GM12864 (cell line): Measurements from ENCODE around the gene ADAD2.

Source experiments
- DNase-seq: peaks from one replicate; pipeline ENCODE4 v3.0.0-alpha.2; 2011; ENCODE audit warnings: low read depth
- H3K4me3 ChIP-seq: 2 replicates; pipeline ENCODE4 v1.5.1; 2011; ENCODE audit warnings: mild to moderate bottlenecking, low read depth, low read length, control low read depth
- TF ChIP-seq, protein P1 (sequence below): IDR thresholded peaks from 2 replicates; pipeline ENCODE4 v1.5.1; 2011; ENCODE audit warnings: low read depth, mild to moderate bottlenecking, moderate library complexity, low read length, control low read depth, inconsistent platforms; ENCODE audit errors: missing control alignments

Gene ADAD2

DNA sequence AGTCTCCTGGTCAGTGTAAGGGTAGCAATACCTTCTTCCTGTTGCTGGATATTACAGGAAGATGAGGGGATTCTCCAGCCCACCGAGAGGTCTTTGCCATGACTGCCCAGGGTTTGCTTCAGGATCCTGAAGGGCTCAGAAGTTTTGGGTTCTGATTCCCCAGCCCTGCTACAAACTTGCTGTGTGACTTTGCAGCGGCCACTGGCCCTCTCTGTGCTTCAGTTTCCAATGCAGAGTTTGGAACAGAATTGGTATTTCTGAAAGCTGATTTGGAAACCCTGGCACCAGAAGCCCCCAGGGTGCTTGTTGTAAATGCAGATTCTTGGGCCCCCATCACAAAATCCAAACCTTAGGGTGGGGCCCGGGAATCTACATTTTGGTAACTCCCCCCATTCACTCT, 34.2 kb downstream of the ADAD2 start:
- DNase-seq, result no peak
- TF ChIP-seq, protein P1, sequence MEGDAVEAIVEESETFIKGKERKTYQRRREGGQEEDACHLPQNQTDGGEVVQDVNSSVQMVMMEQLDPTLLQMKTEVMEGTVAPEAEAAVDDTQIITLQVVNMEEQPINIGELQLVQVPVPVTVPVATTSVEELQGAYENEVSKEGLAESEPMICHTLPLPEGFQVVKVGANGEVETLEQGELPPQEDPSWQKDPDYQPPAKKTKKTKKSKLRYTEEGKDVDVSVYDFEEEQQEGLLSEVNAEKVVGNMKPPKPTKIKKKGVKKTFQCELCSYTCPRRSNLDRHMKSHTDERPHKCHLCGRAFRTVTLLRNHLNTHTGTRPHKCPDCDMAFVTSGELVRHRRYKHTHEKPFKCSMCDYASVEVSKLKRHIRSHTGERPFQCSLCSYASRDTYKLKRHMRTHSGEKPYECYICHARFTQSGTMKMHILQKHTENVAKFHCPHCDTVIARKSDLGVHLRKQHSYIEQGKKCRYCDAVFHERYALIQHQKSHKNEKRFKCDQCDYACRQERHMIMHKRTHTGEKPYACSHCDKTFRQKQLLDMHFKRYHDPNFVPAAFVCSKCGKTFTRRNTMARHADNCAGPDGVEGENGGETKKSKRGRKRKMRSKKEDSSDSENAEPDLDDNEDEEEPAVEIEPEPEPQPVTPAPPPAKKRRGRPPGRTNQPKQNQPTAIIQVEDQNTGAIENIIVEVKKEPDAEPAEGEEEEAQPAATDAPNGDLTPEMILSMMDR, result no peak
- H3K4me3 ChIP-seq, result no peak overlapping the region

DNA sequence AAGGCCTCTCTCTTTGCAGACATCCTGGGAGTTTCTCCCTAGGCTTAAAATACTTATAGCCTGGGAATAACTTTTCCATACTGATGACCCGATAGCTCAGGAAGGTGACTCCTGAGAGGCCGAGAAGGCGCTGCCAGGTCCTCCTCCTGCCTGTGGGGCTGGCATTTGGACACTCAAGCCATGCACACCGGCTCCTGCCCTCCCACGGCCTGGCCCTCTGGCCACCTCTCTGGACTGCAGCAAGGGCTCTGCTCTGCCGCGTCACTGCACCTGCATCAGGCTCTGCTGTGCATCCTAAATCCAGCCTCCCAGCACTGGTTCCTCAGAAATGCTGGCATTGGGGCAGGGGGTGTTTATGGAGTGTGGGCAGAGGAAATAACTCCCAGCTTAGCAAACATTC, 34.6 kb downstream of the ADAD2 start:
- DNase-seq, result no peak
- TF ChIP-seq, protein P1, result no peak

DNA sequence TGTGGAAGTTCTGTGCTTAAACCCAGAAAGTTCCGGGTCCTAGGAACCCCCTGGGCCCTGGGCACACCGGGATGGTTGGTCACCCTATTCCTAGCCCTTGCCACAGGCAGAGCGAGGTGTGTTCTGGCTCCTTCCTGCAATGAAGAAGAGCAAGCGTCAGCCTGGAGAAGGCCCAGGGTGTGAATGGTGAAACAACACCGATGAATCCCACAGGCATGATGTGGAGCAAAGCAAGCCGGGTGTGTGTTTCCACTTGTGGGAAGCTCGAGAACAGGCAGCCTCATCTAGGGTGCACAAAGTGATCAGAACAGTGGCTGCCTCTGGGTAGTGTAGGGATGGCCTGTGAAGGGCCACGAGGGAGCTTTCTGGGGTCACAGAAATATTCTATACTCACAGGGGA, 35.1 kb downstream of the ADAD2 start:
- TF ChIP-seq, protein P1, result no peak
- no peak for DNase-seq
- H3K4me3 ChIP-seq, result no peak overlapping the region

More for the DNA sequence above, 34.6 kb downstream of the ADAD2 start:
- no peak overlapping the region for H3K4me3 ChIP-seq

GRCh38 chr16:84227548-84227947, 36.6 kb downstream of the ADAD2 start:
- DNase-seq, result no peak
- TF ChIP-seq, protein P1, result no peak
- H3K4me3 ChIP-seq, result no peak overlapping the region

DNA sequence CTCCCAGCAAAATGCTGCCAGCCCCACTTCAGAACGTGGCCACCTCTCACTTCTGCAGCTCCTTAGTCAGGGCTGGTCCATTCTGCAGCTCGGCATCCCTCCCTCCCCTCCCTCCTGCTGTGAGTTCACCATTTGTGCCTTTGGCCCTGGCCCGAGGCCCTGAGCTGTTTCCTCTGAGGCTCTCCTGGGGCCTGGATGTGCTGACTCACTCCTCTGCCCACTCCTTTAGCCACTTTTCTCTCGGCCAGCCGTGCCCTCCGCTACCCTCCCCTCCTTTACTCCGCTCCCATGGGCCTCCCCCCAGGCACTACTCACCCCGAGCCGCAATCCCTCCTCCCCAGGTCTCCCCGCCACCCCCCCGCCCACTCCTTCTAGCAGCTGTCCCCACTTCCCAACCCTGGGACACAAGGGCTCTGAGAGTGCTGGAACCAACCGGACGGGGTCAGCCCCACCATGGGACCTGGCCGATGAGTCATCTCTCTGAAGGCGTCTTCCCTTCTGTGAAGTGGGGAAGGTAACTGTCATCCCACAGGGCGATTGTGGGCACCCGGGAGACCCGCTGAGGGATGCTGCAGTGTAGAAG, 37.4 kb downstream of the ADAD2 start:
- H3K4me3 ChIP-seq, result no peak overlapping the region
- no peak for DNase-seq
- TF ChIP-seq, protein P1, result no peak

- TF ChIP-seq, protein P1, result no peak
- no peak for DNase-seq
- H3K4me3 ChIP-seq, result no peak overlapping the region
Observed at GRCh38 chr16:84229471-84229870, 38.5 kb downstream of the ADAD2 start.

- no peak for DNase-seq
Observed at GRCh38 chr16:84232060-84232459, 41.1 kb downstream of the ADAD2 start.

More at GRCh38 chr16:84232060-84232459, 41.1 kb downstream of the ADAD2 start:
- TF ChIP-seq, protein P1, result no peak
- H3K4me3 ChIP-seq, result no peak overlapping the region
